Upper lobe of left lung (tissue), 6 donors: ENCODE measurements around the gene C12orf75. TPM values are rescaled to one million over a fixed set of nuclear protein-coding genes. Genes with fewer than 3 reads are reported as not detected.
A peak's percentile ranks its signal among the peaks of the same experiment; 100 is the strongest.

Source experiments
- ATAC-seq, 2 donors: fragments of 200-7000 bp; cut with Tn5 transposase; one replicate each; pipeline ENCODE4 v1.9.1; 2022; ENCODE audit warnings: mild to moderate bottlenecking in 2 of 2, moderate library complexity in 2 of 2; ENCODE audit not compliant: low FRiP score in 2 of 2
- DNase-seq, 2 donors: peaks; one replicate each; pipeline ENCODE4 v3.0.0-alpha.2; 2019 to 2020
- H3K27ac ChIP-seq, 4 donors: fragments of 200-600 bp; sonication (generic); one replicate each; pipeline ENCODE4 v1.5.1; 2016 to 2019
- H3K27me3 ChIP-seq, 4 donors: fragments of 200-600 bp; sonication (generic); one replicate each; pipeline ENCODE4 v1.5.1; 2017 to 2019
- H3K36me3 ChIP-seq, 4 donors: fragments of 200-600 bp; sonication (generic); one replicate each; pipeline ENCODE4 v1.5.1; 2016 to 2019
- H3K4me1 ChIP-seq, 4 donors: fragments of 200-600 bp; sonication (generic); one replicate each; pipeline ENCODE4 v1.5.1; 2018 to 2019
- H3K4me3 ChIP-seq, 4 donors: fragments of 200-600 bp; sonication (generic); one replicate each; pipeline ENCODE4 v1.5.1; 2017 to 2019; ENCODE audit warnings: mild to moderate bottlenecking in 2 of 4, moderate library complexity in 1 of 4
- H3K9me3 ChIP-seq, 4 donors: fragments of 200-600 bp; sonication (generic); one replicate each; pipeline ENCODE4 v1.5.1; 2018 to 2019
- CTCF ChIP-seq, 6 experiments: fragments of 450-650 bp in 4 of 6; fragments of 200-600 bp in 2 of 6; sonication (generic) in 2 of 6; IDR thresholded peaks; one replicate each; pipeline ENCODE4 v1.5.1; 2016 to 2019; ENCODE audit warnings: antibody characterized with exemption in 6 of 6
- EP300 ChIP-seq, 4 donors: sonication (generic); formaldehyde crosslinking; IDR thresholded peaks; one replicate each; pipeline ENCODE4 v1.5.1; 2017; ENCODE audit warnings: antibody characterized with exemption in 4 of 4, control low read depth in 2 of 4
- POLR2A ChIP-seq, 4 donors: fragments of 450-650 bp; IDR thresholded peaks; one replicate each; pipeline ENCODE4 v1.5.1; 2016 to 2017; ENCODE audit warnings: antibody characterized with exemption in 4 of 4, mild to moderate bottlenecking in 2 of 4
- POLR2AphosphoS5 ChIP-seq, 2 donors: sonication (generic); formaldehyde crosslinking; IDR thresholded peaks; one replicate each; pipeline ENCODE4 v1.5.1; 2017; ENCODE audit warnings: antibody characterized with exemption in 2 of 2
- WGBS, 2 donors: methylation state at CpG; one replicate each; pipeline ENCODE4 v1.1.5; 2017 to 2018; 5-methylcytosine and 5-hydroxymethylcytosine counted together
- total RNA-seq, 6 donors: library from RNA; depleted of rRNA in 4 of 6; stranded (reverse); fragments of >200 nt in 4 of 6; gene quantifications; one replicate each; pipeline versions ENCODE4 v1.1.0 to v1.2.1, GENCODE V29; 2016 to 2021
- donor health status: DM: no; HTN: no; CAD: no; lungs with moderate emphysema.
- donor health status: DM: no; HTN: yes; CAD: no; lungs with severe emphysema.

C12orf75 gene
- total RNA-seq, 6 donors from 2014 or later = 1.0 to 15.0 (median 6.2) TPM

- no peak overlapping the region for H3K4me3 ChIP-seq
- peaks cover 7 to 14% (median 11%) of the 10 kb centered on the region in 4 donors for H3K4me1 ChIP-seq
- H3K27ac ChIP-seq = no peak overlapping the region
- ATAC-seq (no peak), DNase-seq (no peak)
- H3K9me3 ChIP-seq = no peaks in the 10 kb centered on the region
- WGBS, 2 donors = 82% methylated on average over 5 of the region's 5 CpGs
- H3K36me3 ChIP-seq = no peaks in the 10 kb centered on the region
- TF ChIP-seq POLR2A (IDR thresholded peaks at IDR 0.05) (no peak), CTCF (IDR thresholded peaks at IDR 0.05) (no peak), EP300 (IDR thresholded peaks at IDR 0.05) (no peak), POLR2AphosphoS5 (IDR thresholded peaks at IDR 0.05) (no peak)
- no peaks in the 10 kb centered on the region for H3K27me3 ChIP-seq
Measured at GRCh38 chr12:105409279-105409678, 78.8 kb downstream of the C12orf75 start.

GRCh38 chr12:105409801-105410471 lies 79.4 kb downstream of the C12orf75 start:
- DNase-seq (no peak), ATAC-seq (peak; percentile 25 to 28)
- Histone ChIP-seq H3K27me3 (no peaks in the 10 kb centered on the region), H3K9me3 (no peaks in the 10 kb centered on the region), H3K36me3 (no peaks in the 10 kb centered on the region), H3K4me3 (no peak overlapping the region), H3K4me1 (peaks cover 7 to 14% (median 11%) of the 10 kb centered on the region in 4 donors), H3K27ac (no peak overlapping the region)
- TF ChIP-seq EP300 (IDR thresholded peaks at IDR 0.05) (no peak), POLR2A (IDR thresholded peaks at IDR 0.05) (no peak), POLR2AphosphoS5 (IDR thresholded peaks at IDR 0.05) (no peak), CTCF (IDR thresholded peaks at IDR 0.05) (no peak)
- 4 to 5% methylated on average over 8 of the region's 8 CpGs for WGBS, 2 donors

- Histone ChIP-seq H3K9me3 (no peaks in the 10 kb centered on the region), H3K27me3 (no peaks in the 10 kb centered on the region), H3K4me3 (no peak overlapping the region), H3K36me3 (no peaks in the 10 kb centered on the region), H3K27ac (no peak overlapping the region), H3K4me1 (peaks cover 7 to 14% (median 11%) of the 10 kb centered on the region in 4 donors)
- no peak for ATAC-seq
- DNase-seq = no peak
- 90 to 95% methylated on average over 7 of the region's 7 CpGs for WGBS, 2 donors
- TF ChIP-seq POLR2A (IDR thresholded peaks at IDR 0.05) = no peak
- TF ChIP-seq POLR2AphosphoS5 (IDR thresholded peaks at IDR 0.05) = no peak
- no peak for TF ChIP-seq CTCF (IDR thresholded peaks at IDR 0.05)
- no peak for TF ChIP-seq EP300 (IDR thresholded peaks at IDR 0.05)
Measured at GRCh38 chr12:105413911-105414487, 83.5 kb downstream of the C12orf75 start.

- ATAC-seq = no peak
- TF ChIP-seq CTCF (IDR thresholded peaks at IDR 0.05) (no peak), POLR2A (IDR thresholded peaks at IDR 0.05) (no peak), EP300 (IDR thresholded peaks at IDR 0.05) (no peak)
- 42 to 46% methylated on average over 4 of the region's 4 CpGs for WGBS, 2 donors
Measured at GRCh38 chr12:105417732-105418131, 87.2 kb downstream of the C12orf75 start.

GRCh38 chr12:105418229-105418628 lies 87.7 kb downstream of the C12orf75 start:
- peak; percentile 47 to 72 for ATAC-seq
- Histone ChIP-seq H3K9me3 (no peaks in the 10 kb centered on the region), H3K4me3 (no peak overlapping the region), H3K36me3 (no peaks in the 10 kb centered on the region), H3K27ac (no peak overlapping the region), H3K27me3 (no peaks in the 10 kb centered on the region), H3K4me1 (no peaks in the 10 kb centered on the region)
- DNase-seq = no peak
- 65 to 70% methylated on average over 4 to 5 of the region's 5 CpGs for WGBS, 2 donors
- TF ChIP-seq CTCF (IDR thresholded peaks at IDR 0.05) = no peak

More at GRCh38 chr12:105417732-105418131, 87.2 kb downstream of the C12orf75 start:
- Histone ChIP-seq H3K4me1 (no peaks in the 10 kb centered on the region), H3K36me3 (no peaks in the 10 kb centered on the region), H3K27ac (no peak overlapping the region), H3K4me3 (no peak overlapping the region), H3K27me3 (no peaks in the 10 kb centered on the region), H3K9me3 (no peaks in the 10 kb centered on the region)
- no peak for DNase-seq
